A673 (cell line): ENCODE results near the gene INCENP. TPM values are rescaled to one million over a fixed set of nuclear protein-coding genes. Genes with fewer than 3 reads are reported as not detected.

Source experiments
- BruUV-seq: library from RNA; stranded (reverse); fragments of 400-500 nt; replicated peaks from 2 replicates; lab custom pipeline; 2021; lab: Mats Ljungman, UMichigan
- CTCF ChIA-PET: fragments of 300-600 bp; sonication (Branson Sonifier 250); formaldehyde crosslinking; loops from one replicate; lab custom pipeline; 2022; ENCODE audit warnings: antibody characterized with exemption; lab: Charles Lee
- POLR2A ChIA-PET: fragments of 300-600 bp; sonication (Branson Sonifier 250); formaldehyde crosslinking; loops from one replicate; lab custom pipeline; 2022; ENCODE audit warnings: antibody characterized with exemption; ENCODE audit not compliant: low non-redundant PET; lab: Charles Lee
- DNase-seq: peaks from one replicate; pipeline ENCODE4 v3.0.0-alpha.2; 2015; ENCODE audit warnings: low spot score
- H3K27ac ChIP-seq: fragments of 200-600 bp; sonication (generic); 2 replicates; pipeline ENCODE4 v1.5.1; 2016; ENCODE audit warnings: mixed run types, low read depth, mild to moderate bottlenecking, mixed read lengths, antibody characterized with exemption, low read length; ENCODE audit not compliant: poor library complexity, severe bottlenecking
- H3K27me3 ChIP-seq: fragments of 200-600 bp; sonication (generic); replicated peaks from 2 replicates; pipeline ENCODE4 v1.6.1; 2017; ENCODE audit warnings: mixed run types, low read depth, mild to moderate bottlenecking, mixed read lengths, antibody characterized with exemption, low read length; ENCODE audit not compliant: insufficient read depth, poor library complexity
- H3K36me3 ChIP-seq: fragments of 200-600 bp; sonication (generic); 2 replicates; pipeline ENCODE4 v1.6.1; 2016; ENCODE audit warnings: mixed run types, mild to moderate bottlenecking, mixed read lengths, antibody characterized with exemption, low read length; ENCODE audit not compliant: insufficient read depth, poor library complexity, severe bottlenecking
- H3K4me1 ChIP-seq: fragments of 200-600 bp; sonication (generic); 2 replicates; pipeline ENCODE4 v1.6.1; 2017; ENCODE audit warnings: mixed run types, mild to moderate bottlenecking, mixed read lengths, antibody characterized with exemption, low read length; ENCODE audit not compliant: insufficient read depth, poor library complexity, severe bottlenecking
- H3K4me3 ChIP-seq: fragments of 200-600 bp; sonication (generic); 2 replicates; pipeline ENCODE4 v1.5.1; 2016; ENCODE audit warnings: low read depth, mixed run types, mild to moderate bottlenecking, mixed read lengths, low read length; ENCODE audit not compliant: poor library complexity, severe bottlenecking
- H3K9me3 ChIP-seq: fragments of 200-600 bp; sonication (generic); 2 replicates; pipeline ENCODE4 v1.6.1; 2016; ENCODE audit warnings: mixed run types, low read depth, mild to moderate bottlenecking, mixed read lengths, antibody characterized with exemption, low read length; ENCODE audit not compliant: poor library complexity, severe bottlenecking
- EZH2 ChIP-seq: fragments of 200-600 bp; sonication (generic); IDR thresholded peaks from 2 replicates; pipeline ENCODE4 v1.6.1; 2017; ENCODE audit warnings: borderline replicate concordance, low read depth, mild to moderate bottlenecking, mixed read lengths, antibody characterized with exemption, low read length; ENCODE audit not compliant: poor library complexity, severe bottlenecking
- intact Hi-C: fragments of 100-400 bp; cut with micrococcal nuclease; formaldehyde crosslinking; loops from one replicate; pipeline ENCODE4 v1.10.0; 2022; ENCODE audit not compliant: unreplicated experiment
- total RNA-seq: library from RNA; stranded (reverse); gene quantifications from 2 replicates; pipeline ENCODE4 v1.2.3, GENCODE V29; 2021
- TF ChIP-seq, protein P1 (sequence below): fragments of 300-800, 200-600 bp; sonication (generic); conservative IDR thresholded peaks from 2 replicates; pipeline ENCODE4 v1.5.1; 2017; ENCODE audit warnings: low read depth, mild to moderate bottlenecking, antibody characterized with exemption, low read length, moderate library complexity, mixed read lengths

Gene INCENP
- total RNA-seq, 1 experiment from 2014 or later = 233 TPM

DNA sequence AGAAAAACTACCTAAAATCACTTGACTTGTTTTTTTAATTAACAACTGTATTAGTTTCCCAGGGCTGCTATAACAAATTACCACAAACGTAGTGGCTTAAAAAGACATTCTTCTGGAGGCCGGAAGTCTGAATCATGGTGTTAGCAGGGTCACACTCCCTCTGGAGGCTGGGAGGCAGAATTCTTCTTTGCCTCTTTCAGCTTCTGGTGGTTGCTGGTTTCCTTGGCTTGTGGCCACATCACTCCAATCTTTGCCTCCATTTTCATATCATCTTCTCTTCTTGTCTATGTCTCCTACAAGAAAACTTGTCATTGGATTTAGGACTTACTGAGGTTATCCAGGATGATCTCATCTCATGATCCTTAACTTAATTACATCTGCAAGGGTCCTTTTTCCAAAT is 7.4 kb upstream of the INCENP start:
- TF ChIP-seq, protein P1, sequence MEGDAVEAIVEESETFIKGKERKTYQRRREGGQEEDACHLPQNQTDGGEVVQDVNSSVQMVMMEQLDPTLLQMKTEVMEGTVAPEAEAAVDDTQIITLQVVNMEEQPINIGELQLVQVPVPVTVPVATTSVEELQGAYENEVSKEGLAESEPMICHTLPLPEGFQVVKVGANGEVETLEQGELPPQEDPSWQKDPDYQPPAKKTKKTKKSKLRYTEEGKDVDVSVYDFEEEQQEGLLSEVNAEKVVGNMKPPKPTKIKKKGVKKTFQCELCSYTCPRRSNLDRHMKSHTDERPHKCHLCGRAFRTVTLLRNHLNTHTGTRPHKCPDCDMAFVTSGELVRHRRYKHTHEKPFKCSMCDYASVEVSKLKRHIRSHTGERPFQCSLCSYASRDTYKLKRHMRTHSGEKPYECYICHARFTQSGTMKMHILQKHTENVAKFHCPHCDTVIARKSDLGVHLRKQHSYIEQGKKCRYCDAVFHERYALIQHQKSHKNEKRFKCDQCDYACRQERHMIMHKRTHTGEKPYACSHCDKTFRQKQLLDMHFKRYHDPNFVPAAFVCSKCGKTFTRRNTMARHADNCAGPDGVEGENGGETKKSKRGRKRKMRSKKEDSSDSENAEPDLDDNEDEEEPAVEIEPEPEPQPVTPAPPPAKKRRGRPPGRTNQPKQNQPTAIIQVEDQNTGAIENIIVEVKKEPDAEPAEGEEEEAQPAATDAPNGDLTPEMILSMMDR = no peak
- no peak for TF ChIP-seq EZH2
- H3K36me3 ChIP-seq = no peaks in the 10 kb centered on the region
- H3K4me3 ChIP-seq = no peak overlapping the region
- DNase-seq = no peak
- H3K9me3 ChIP-seq = peaks cover 7% of the 10 kb centered on the region
- BruUV-seq = no TSS peak
- H3K4me1 ChIP-seq = peaks cover 3% of the 10 kb centered on the region
- no peaks in the 10 kb centered on the region for H3K27me3 ChIP-seq
- no peak overlapping the region for H3K27ac ChIP-seq
- CTCF ChIA-PET = no interaction called here
- intact Hi-C loops = no loop called here
- POLR2A ChIA-PET = no interaction called here

DNA sequence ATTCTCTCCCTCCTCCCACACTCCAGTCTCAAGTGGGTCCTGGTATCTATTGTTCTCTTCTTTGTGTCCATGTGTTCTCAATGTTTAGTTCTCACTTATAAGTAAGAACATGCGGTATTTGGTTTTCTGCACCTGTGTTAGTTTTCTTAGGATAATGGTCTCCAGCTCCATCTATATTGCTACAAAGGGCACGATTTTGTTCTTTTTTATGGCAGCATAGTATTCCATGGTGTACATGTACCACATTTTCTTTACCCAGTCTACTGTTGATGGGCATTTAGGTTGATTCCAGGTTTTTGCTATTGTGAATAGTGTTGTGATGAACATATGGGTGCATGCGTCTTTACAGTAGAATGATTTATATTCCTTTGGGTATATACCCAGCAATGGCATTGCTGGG is 4.2 kb upstream of the INCENP start:
- ChIA-PET CTCF (no interaction called here), POLR2A (no interaction called here)
- DNase-seq = no peak
- no peak overlapping the region for H3K4me3 ChIP-seq
- H3K27me3 ChIP-seq = no peaks in the 10 kb centered on the region
- BruUV-seq = no TSS peak
- no peaks in the 10 kb centered on the region for H3K4me1 ChIP-seq
- intact Hi-C loops = no loop called here
- H3K27ac ChIP-seq = no peak overlapping the region
- peaks cover 7% of the 10 kb centered on the region for H3K9me3 ChIP-seq
- no peaks in the 10 kb centered on the region for H3K36me3 ChIP-seq
- TF ChIP-seq EZH2 = no peak
- TF ChIP-seq, protein P1 = no peak

DNA sequence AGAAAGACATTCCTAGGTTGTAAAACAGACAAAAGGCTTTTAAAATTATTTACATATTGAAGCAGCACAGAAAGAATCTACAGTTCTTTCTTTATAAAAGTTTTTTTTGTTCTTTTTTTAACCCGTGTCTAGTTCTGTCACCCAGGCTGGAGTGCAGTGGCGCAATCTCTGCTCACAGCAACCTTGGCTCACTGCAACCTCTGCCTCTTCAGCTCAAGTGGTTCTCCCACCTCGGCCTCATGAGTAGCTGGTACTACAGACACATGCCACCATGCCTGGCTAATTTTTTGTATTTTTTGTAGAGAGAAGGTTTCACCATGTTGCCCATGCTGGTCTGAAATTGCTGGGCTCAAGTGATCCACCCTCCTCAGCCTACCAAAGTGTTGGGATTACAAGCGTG is 3.8 kb upstream of the INCENP start:
- POLR2A ChIA-PET = interaction anchor here (0.6 kb wide), 1 partner anchor 8 kb away, joined by 6 read pairs; no protein-coding TSS in a partner anchor
- Histone ChIP-seq H3K9me3 (peaks cover 7% of the 10 kb centered on the region), H3K4me1 (no peaks in the 10 kb centered on the region), H3K36me3 (no peaks in the 10 kb centered on the region), H3K27ac (no peak overlapping the region), H3K4me3 (no peak overlapping the region), H3K27me3 (no peaks in the 10 kb centered on the region)
- CTCF ChIA-PET = no interaction called here
- no peak for DNase-seq
- TF ChIP-seq, protein P1 = no peak
- BruUV-seq = no TSS peak
- intact Hi-C loops = no loop called here
